Measurements from ENCODE around the gene GLDN. TPM values are rescaled to one million over a fixed set of nuclear protein-coding genes. Genes with fewer than 3 reads are reported as not detected.

GLDN gene
- total and polyA plus RNA-seq, 2 of the 8 experiments (the other 6 are each of a cell fraction or from before 2014, with no cell fraction given): 0.24 to 0.50 TPM

GRCh38 chr15:51323749-51324148 lies 17.7 kb upstream of the GLDN start:
- H3K4me3 ChIP-seq (ENCODE audit: extremely low read depth in 1 of 4, insufficient read depth in 2 of 4, low read depth in 3 of 4, low read length in 4 of 4): no peak overlapping the region
- H4K20me1 ChIP-seq (replicated peaks in 1 of 2; ENCODE audit: control insufficient read depth in 1 of 2, insufficient read depth in 2 of 2, low read length in 2 of 2): no peaks in the 10 kb centered on the region
- H4K91ac ChIP-seq (replicated peaks; ENCODE audit: insufficient read length, low read length): no peak overlapping the region
- ChIA-PET CTCF (ENCODE audit: partially characterized antibody) (interaction anchor here (0.6 to 2.0 kb wide), 4 partner anchors 21 to 161 kb away, joined by 4 to 5 read pairs (median 4); no protein-coding TSS in a partner anchor), POLR2A (ENCODE audit: partially characterized antibody) (no interaction called here)
- no peak overlapping the region for H3K27ac ChIP-seq (ENCODE audit: low read depth, low read length)
- no peak overlapping the region for H2BK5ac ChIP-seq (ENCODE audit: low read depth, low read length)
- no peak overlapping the region for H3K9ac ChIP-seq (replicated peaks in 1 of 4; ENCODE audit: extremely low read depth in 1 of 4, low read depth in 3 of 4, low read length in 3 of 4)
- H3K4me1 ChIP-seq (replicated peaks in 1 of 4; ENCODE audit: control insufficient read depth in 3 of 4, insufficient read depth in 4 of 4, low read length in 3 of 4): no peaks in the 10 kb centered on the region
- no peak overlapping the region for H2BK15ac ChIP-seq (ENCODE audit: low read length)
- no peak overlapping the region for H2AFZ ChIP-seq (ENCODE audit: low read length)
- H3K36me3 ChIP-seq (ENCODE audit: control insufficient read depth in 2 of 4, insufficient read depth in 4 of 4, low read length in 3 of 4): no peaks in the 10 kb centered on the region
- H3K4ac ChIP-seq (replicated peaks; ENCODE audit: insufficient read length, low read depth, low read length): no peak overlapping the region
- no peak overlapping the region for H2BK20ac ChIP-seq (ENCODE audit: low read length)
- H3K4me2 ChIP-seq (ENCODE audit: insufficient read depth in 1 of 2, low read depth in 2 of 2, low read length in 2 of 2): no peak overlapping the region
- no peak overlapping the region for H2AK5ac ChIP-seq (ENCODE audit: low read depth, low read length)
- no peaks in the 10 kb centered on the region for H3K9me3 ChIP-seq (ENCODE audit: insufficient read depth in 2 of 2, low read depth in 1 of 2, low read length in 1 of 2)
- H2BK12ac ChIP-seq (ENCODE audit: low read depth, low read length): no peak overlapping the region
- H3K14ac ChIP-seq (ENCODE audit: insufficient read length): no peak overlapping the region
- H3K56ac ChIP-seq (replicated peaks; ENCODE audit: insufficient read length, low read depth, low read length): no peak overlapping the region
- no peaks in the 10 kb centered on the region for H3K23me2 ChIP-seq (ENCODE audit: low read depth, low read length)
- WGBS, 2 experiments (ENCODE audit: extremely low coverage in 1 of 2, insufficient coverage in 1 of 2, insufficient read length in 1 of 2, insufficient replicate concordance in 2 of 2, low coverage in 1 of 2, low lambda C conversion rate in 2 of 2, missing lambda C conversion rate in 1 of 2): 86% methylated on average over 7 of the region's 7 CpGs; no CpG with 5 or more reads in 1 of the 2 experiments
- H4K5ac ChIP-seq (ENCODE audit: insufficient read length, low read depth, low read length): no peak overlapping the region
- DNase-seq (ENCODE audit: low read depth in 1 of 2, low spot score in 2 of 2) (no peak), FAIRE-seq (no peak)
- no peak overlapping the region for H3K18ac ChIP-seq (ENCODE audit: extremely low read depth, low read length)
- H3K23ac ChIP-seq (ENCODE audit: insufficient read length): no peak overlapping the region
- no peak overlapping the region for H2BK120ac ChIP-seq (replicated peaks; ENCODE audit: low read depth, low read length)
- no peak overlapping the region for H4K8ac ChIP-seq (ENCODE audit: extremely low read depth, insufficient read depth, low read length)
- no peaks in the 10 kb centered on the region for H3K27me3 ChIP-seq (replicated peaks in 1 of 4; ENCODE audit: control insufficient read depth in 3 of 4, extremely low read depth in 1 of 4, insufficient read depth in 3 of 4, low read length in 3 of 4)
- H3K79me1 ChIP-seq (ENCODE audit: low read depth, low read length): no peaks in the 10 kb centered on the region
- H3K79me2 ChIP-seq (ENCODE audit: control insufficient read depth in 1 of 2, insufficient read depth in 2 of 2, low read length in 2 of 2): no peaks in the 10 kb centered on the region
- TF ChIP-seq POU5F1 (IDR thresholded peaks at IDR 0.05; ENCODE audit: low read depth, low read length) (no peak), KDM4A (IDR thresholded peaks at IDR 0.05; ENCODE audit: low read depth, low read length, severe bottlenecking) (no peak), CTBP2 (IDR thresholded peaks at IDR 0.05; ENCODE audit: borderline replicate concordance, insufficient read depth, insufficient read length, low read length) (no peak), MAFK (IDR thresholded peaks at IDR 0.05; ENCODE audit: low read depth, low read length) (no peak), CHD2 (IDR thresholded peaks at IDR 0.05; ENCODE audit: low read length) (no peak), E2F6 (IDR thresholded peaks at IDR 0.05) (no peak), KDM1A (IDR thresholded peaks at IDR 0.05; ENCODE audit: borderline replicate concordance, low read length) (no peak), JUN (IDR thresholded peaks at IDR 0.05; ENCODE audit: low read depth, low read length) (no peak), TEAD4 (IDR thresholded peaks at IDR 0.05; ENCODE audit: low read depth, low read length) (no peak), RBBP5 (IDR thresholded peaks at IDR 0.05; ENCODE audit: borderline replicate concordance, low read depth, low read length) (no peak), CBX8 (IDR thresholded peaks at IDR 0.05; ENCODE audit: borderline replicate concordance, low read depth, low read length) (no peak), MAX (IDR thresholded peaks at IDR 0.05) (no peak), GTF2F1 (IDR thresholded peaks at IDR 0.05; ENCODE audit: borderline replicate concordance, low read depth, low read length) (no peak), RXRA (IDR thresholded peaks at IDR 0.05; ENCODE audit: insufficient read depth, low read depth, low read length) (no peak)
